ENCODE data around the gene RPL11. TPM values are rescaled to one million over a fixed set of nuclear protein-coding genes. Genes with fewer than 3 reads are reported as not detected.

Gene RPL11
- total and polyA plus RNA-seq, 2 of the 8 experiments (the other 6 are each of a cell fraction or from before 2014, with no cell fraction given) = 1,192 to 1,426 TPM

- TF ChIP-seq PHF8 (conservative IDR thresholded peaks at IDR 0.05; ENCODE audit: low read depth, low read length) = peak; percentile 99
- peak; percentile 48 for TF ChIP-seq EGR1 (IDR thresholded peaks at IDR 0.05; ENCODE audit: borderline replicate concordance, low read depth, low read length)
- TF ChIP-seq CHD1 (IDR thresholded peaks at IDR 0.05; ENCODE audit: low read depth, low read length) = peak; percentile 64
- TF ChIP-seq SAP30 (IDR thresholded peaks at IDR 0.05; ENCODE audit: insufficient read depth, insufficient replicate concordance, low read length) = peak; percentile 56
- TF ChIP-seq SUZ12 (IDR thresholded peaks at IDR 0.05; ENCODE audit: low read length) = no peak
- TF ChIP-seq SIN3A (conservative IDR thresholded peaks at IDR 0.05 in 1 of 2, IDR thresholded peaks at IDR 0.05 in 1 of 2; ENCODE audit: low read depth in 1 of 2, low read length in 2 of 2) = peak in 1 of 2 experiments; percentile 66; a peak in 2 of 4 replicates
- peak; percentile 94 for TF ChIP-seq POLR2AphosphoS5 (IDR thresholded peaks at IDR 0.05; ENCODE audit: low read depth, low read length)
- peak; percentile 57 for TF ChIP-seq MAX (IDR thresholded peaks at IDR 0.05)
- peak; percentile 82 for TF ChIP-seq GTF2F1 (IDR thresholded peaks at IDR 0.05; ENCODE audit: borderline replicate concordance, low read depth, low read length)
- TF ChIP-seq KDM5A (IDR thresholded peaks at IDR 0.05; ENCODE audit: low read length) = no peak
- peak; percentile 99 for TF ChIP-seq TAF7 (optimal IDR thresholded peaks at IDR 0.05; ENCODE audit: borderline replicate concordance, low read depth, low read length)
- TF ChIP-seq TBP (IDR thresholded peaks at IDR 0.05; ENCODE audit: low read depth, low read length) = peak; percentile 98
- peak; percentile 79 for TF ChIP-seq CREB1 (IDR thresholded peaks at IDR 0.05)
- TF ChIP-seq CBX8 (IDR thresholded peaks at IDR 0.05; ENCODE audit: borderline replicate concordance, low read depth, low read length) = no peak
- TF ChIP-seq E2F6 (IDR thresholded peaks at IDR 0.05) = no peak
- no peak for TF ChIP-seq JUN (IDR thresholded peaks at IDR 0.05; ENCODE audit: low read depth, low read length)
- peak; percentile 94 for TF ChIP-seq YY1 (IDR thresholded peaks at IDR 0.05; ENCODE audit: low read depth, low read length)
- TF ChIP-seq ASH2L (IDR thresholded peaks at IDR 0.05; ENCODE audit: low read length) = peak; percentile 65
- TF ChIP-seq CTCF (IDR thresholded peaks at IDR 0.05; ENCODE audit: control extremely low read depth in 1 of 3, insufficient read depth in 1 of 3, low read depth in 1 of 3, low read length in 3 of 3) = peak; percentile 67 to 77 (median 76)
- peak; percentile 90 for TF ChIP-seq SP2 (IDR thresholded peaks at IDR 0.05; ENCODE audit: low read length)
- no peak for TF ChIP-seq BRCA1 (IDR thresholded peaks at IDR 0.05; ENCODE audit: low read depth, low read length)
These were observed at the start of gene RPL11 (continued) for GRCh38 chr1:23691499-23692307.

Measured in H1 (cell line).